ENCODE results near the gene ENAH.

Gene ENAH

GRCh38 chr1:225567789-225568188, 85.1 kb downstream of the ENAH start:
- no peak overlapping the region for H3K18ac ChIP-seq (ENCODE audit: low read depth in 1 of 2, low read length in 2 of 2)
- H2AFZ ChIP-seq (ENCODE audit: low read depth, low read length): no peak overlapping the region
- H2AK5ac ChIP-seq (ENCODE audit: low read length, severe bottlenecking): no peak overlapping the region
- no peaks in the 10 kb centered on the region for H3K27me3 ChIP-seq (ENCODE audit: control insufficient read depth in 1 of 2, insufficient read depth in 1 of 2, low read length in 2 of 2)
- no CpG with 5 or more reads among the region's 2 CpGs for WGBS
- H2BK15ac ChIP-seq (ENCODE audit: low read depth, poor library complexity, severe bottlenecking): no peak overlapping the region
- H2BK120ac ChIP-seq (ENCODE audit: low read depth, low read length): no peak overlapping the region
- H2BK5ac ChIP-seq (ENCODE audit: low read depth, low read length, poor library complexity, severe bottlenecking): no peak overlapping the region
- H3K23ac ChIP-seq (ENCODE audit: low read length in 2 of 2): no peak overlapping the region
- H4K8ac ChIP-seq (ENCODE audit: low read length): no peak overlapping the region
- H3K14ac ChIP-seq (ENCODE audit: low read length in 2 of 2): no peak overlapping the region
- H3K27ac ChIP-seq (ENCODE audit: low read length, poor library complexity, severe bottlenecking): no peak overlapping the region
- no peak for DNase-seq
- no peak overlapping the region for H3K4me2 ChIP-seq (ENCODE audit: low read length, poor library complexity, severe bottlenecking)
- peaks cover 28% of the 10 kb centered on the region for H3K79me1 ChIP-seq (replicated peaks; ENCODE audit: low read length, poor library complexity, severe bottlenecking)
- no peak overlapping the region for H3K4ac ChIP-seq (ENCODE audit: low read depth in 1 of 2, low read length in 2 of 2)
- no peak overlapping the region for H2BK12ac ChIP-seq (ENCODE audit: low read length in 2 of 2)
- H3K9ac ChIP-seq (ENCODE audit: low read length): no peak overlapping the region
- no peaks in the 10 kb centered on the region for H3K9me3 ChIP-seq (ENCODE audit: control insufficient read depth, low read length)
- no peaks in the 10 kb centered on the region for H3K4me1 ChIP-seq (ENCODE audit: control insufficient read depth, insufficient read depth, low read depth, low read length)
- no peak overlapping the region for H3K4me3 ChIP-seq (ENCODE audit: insufficient read depth in 1 of 2, low read depth in 1 of 2, low read length in 2 of 2)
- no peaks in the 10 kb centered on the region for H3K36me3 ChIP-seq (ENCODE audit: control insufficient read depth in 1 of 2, insufficient read depth in 2 of 2, low read depth in 1 of 2, low read length in 2 of 2)
- H4K91ac ChIP-seq (ENCODE audit: low read length): no peak overlapping the region

- Histone ChIP-seq H2BK12ac (ENCODE audit: low read length in 2 of 2) (no peak overlapping the region), H3K4me1 (ENCODE audit: control insufficient read depth, insufficient read depth, low read depth, low read length) (no peaks in the 10 kb centered on the region), H2BK5ac (ENCODE audit: low read depth, low read length, poor library complexity, severe bottlenecking) (no peak overlapping the region), H3K4me2 (ENCODE audit: low read length, poor library complexity, severe bottlenecking) (no peak overlapping the region), H4K8ac (ENCODE audit: low read length) (no peak overlapping the region), H2BK120ac (ENCODE audit: low read depth, low read length) (no peak overlapping the region), H3K4ac (ENCODE audit: low read depth in 1 of 2, low read length in 2 of 2) (no peak overlapping the region), H3K9ac (ENCODE audit: low read length) (peak overlapping the region; percentile 82), H3K4me3 (ENCODE audit: insufficient read depth in 1 of 2, low read depth in 1 of 2, low read length in 2 of 2) (peak overlapping the region in 1 of 2 experiments; percentile 50), H3K9me3 (ENCODE audit: control insufficient read depth, low read length) (no peaks in the 10 kb centered on the region), H3K79me1 (replicated peaks; ENCODE audit: low read length, poor library complexity, severe bottlenecking) (peaks cover 23% of the 10 kb centered on the region), H2AK5ac (ENCODE audit: low read length, severe bottlenecking) (no peak overlapping the region), H4K91ac (ENCODE audit: low read length) (no peak overlapping the region), H3K36me3 (ENCODE audit: control insufficient read depth in 1 of 2, insufficient read depth in 2 of 2, low read depth in 1 of 2, low read length in 2 of 2) (peaks cover 1 to 4% of the 10 kb centered on the region in 2 experiments), H2BK15ac (ENCODE audit: low read depth, poor library complexity, severe bottlenecking) (no peak overlapping the region), H3K14ac (ENCODE audit: low read length in 2 of 2) (no peak overlapping the region), H2AFZ (ENCODE audit: low read depth, low read length) (no peak overlapping the region), H3K27ac (ENCODE audit: low read length, poor library complexity, severe bottlenecking) (no peak overlapping the region), H3K23ac (ENCODE audit: low read length in 2 of 2) (no peak overlapping the region), H3K27me3 (ENCODE audit: control insufficient read depth in 1 of 2, insufficient read depth in 1 of 2, low read length in 2 of 2) (no peaks in the 10 kb centered on the region), H3K18ac (ENCODE audit: low read depth in 1 of 2, low read length in 2 of 2) (no peak overlapping the region)
- DNase-seq: no peak
- 98% methylated on average over 4 of the region's 7 CpGs for WGBS
Observed at GRCh38 chr1:225565847-225566246, 87.1 kb downstream of the ENAH start.

- H3K27me3 ChIP-seq (ENCODE audit: control insufficient read depth in 1 of 2, insufficient read depth in 1 of 2, low read length in 2 of 2): no peaks in the 10 kb centered on the region
- no peaks in the 10 kb centered on the region for H3K9me3 ChIP-seq (ENCODE audit: control insufficient read depth, low read length)
- no peak overlapping the region for H2BK5ac ChIP-seq (ENCODE audit: low read depth, low read length, poor library complexity, severe bottlenecking)
- no peak overlapping the region for H2AK5ac ChIP-seq (ENCODE audit: low read length, severe bottlenecking)
- peak; percentile 14 for DNase-seq
- no peak overlapping the region for H2BK12ac ChIP-seq (ENCODE audit: low read length in 2 of 2)
- no peak overlapping the region for H2BK120ac ChIP-seq (ENCODE audit: low read depth, low read length)
- peaks cover 2% of the 10 kb centered on the region for H3K4me1 ChIP-seq (ENCODE audit: control insufficient read depth, insufficient read depth, low read depth, low read length)
- H4K91ac ChIP-seq (ENCODE audit: low read length): no peak overlapping the region
- no peak overlapping the region for H3K4ac ChIP-seq (ENCODE audit: low read depth in 1 of 2, low read length in 2 of 2)
- no peak overlapping the region for H3K9ac ChIP-seq (ENCODE audit: low read length)
- H3K36me3 ChIP-seq (ENCODE audit: control insufficient read depth in 1 of 2, insufficient read depth in 2 of 2, low read depth in 1 of 2, low read length in 2 of 2): peaks cover 8 to 19% of the 10 kb centered on the region in 2 experiments
- 97% methylated on average over 5 of the region's 5 CpGs for WGBS
- H3K4me2 ChIP-seq (ENCODE audit: low read length, poor library complexity, severe bottlenecking): no peak overlapping the region
- H3K14ac ChIP-seq (ENCODE audit: low read length in 2 of 2): no peak overlapping the region
- peak overlapping the region in 1 of 2 experiments; percentile 8 for H3K18ac ChIP-seq (ENCODE audit: low read depth in 1 of 2, low read length in 2 of 2)
- no peak overlapping the region for H2BK15ac ChIP-seq (ENCODE audit: low read depth, poor library complexity, severe bottlenecking)
- H2AFZ ChIP-seq (ENCODE audit: low read depth, low read length): no peak overlapping the region
- no peak overlapping the region for H3K23ac ChIP-seq (ENCODE audit: low read length in 2 of 2)
- peaks cover 21% of the 10 kb centered on the region for H3K79me1 ChIP-seq (replicated peaks; ENCODE audit: low read length, poor library complexity, severe bottlenecking)
- H4K8ac ChIP-seq (ENCODE audit: low read length): no peak overlapping the region
- H3K4me3 ChIP-seq (ENCODE audit: insufficient read depth in 1 of 2, low read depth in 1 of 2, low read length in 2 of 2): no peak overlapping the region
- H3K27ac ChIP-seq (ENCODE audit: low read length, poor library complexity, severe bottlenecking): no peak overlapping the region
Observed at GRCh38 chr1:225561675-225562074, 91.2 kb downstream of the ENAH start.

GRCh38 chr1:225559902-225560301, 93.0 kb downstream of the ENAH start:
- Histone ChIP-seq H3K4me1 (ENCODE audit: control insufficient read depth, insufficient read depth, low read depth, low read length) (peaks cover 2% of the 10 kb centered on the region), H3K36me3 (ENCODE audit: control insufficient read depth in 1 of 2, insufficient read depth in 2 of 2, low read depth in 1 of 2, low read length in 2 of 2) (peaks cover 8 to 29% of the 10 kb centered on the region in 2 experiments), H3K9ac (ENCODE audit: low read length) (no peak overlapping the region), H2BK15ac (ENCODE audit: low read depth, poor library complexity, severe bottlenecking) (no peak overlapping the region), H4K91ac (ENCODE audit: low read length) (no peak overlapping the region), H3K18ac (ENCODE audit: low read depth in 1 of 2, low read length in 2 of 2) (no peak overlapping the region), H3K4me2 (ENCODE audit: low read length, poor library complexity, severe bottlenecking) (no peak overlapping the region), H3K27ac (ENCODE audit: low read length, poor library complexity, severe bottlenecking) (no peak overlapping the region), H3K9me3 (ENCODE audit: control insufficient read depth, low read length) (no peaks in the 10 kb centered on the region), H2BK5ac (ENCODE audit: low read depth, low read length, poor library complexity, severe bottlenecking) (no peak overlapping the region), H2AFZ (ENCODE audit: low read depth, low read length) (no peak overlapping the region), H2AK5ac (ENCODE audit: low read length, severe bottlenecking) (no peak overlapping the region), H3K79me1 (replicated peaks; ENCODE audit: low read length, poor library complexity, severe bottlenecking) (peaks cover 16% of the 10 kb centered on the region), H3K4ac (ENCODE audit: low read depth in 1 of 2, low read length in 2 of 2) (no peak overlapping the region), H3K4me3 (ENCODE audit: insufficient read depth in 1 of 2, low read depth in 1 of 2, low read length in 2 of 2) (no peak overlapping the region), H2BK120ac (ENCODE audit: low read depth, low read length) (no peak overlapping the region), H3K27me3 (ENCODE audit: control insufficient read depth in 1 of 2, insufficient read depth in 1 of 2, low read length in 2 of 2) (no peaks in the 10 kb centered on the region), H3K23ac (ENCODE audit: low read length in 2 of 2) (no peak overlapping the region), H3K14ac (ENCODE audit: low read length in 2 of 2) (no peak overlapping the region), H4K8ac (ENCODE audit: low read length) (no peak overlapping the region), H2BK12ac (ENCODE audit: low read length in 2 of 2) (no peak overlapping the region)
- WGBS: 100% methylated on average over 3 of the region's 3 CpGs
- no peak for DNase-seq

All from mesenchymal stem cell (in vitro differentiated cells and primary cell).